ENCODE measurements around the gene JOSD1. TPM values are rescaled to one million over a fixed set of nuclear protein-coding genes. Genes with fewer than 3 reads are reported as not detected.

JOSD1 gene
- total and polyA plus RNA-seq, 9 of the 15 experiments (the other 6 are each of a cell fraction or from before 2014, with no cell fraction given) = 8.9 to 39.1 (median 30.4) TPM

GRCh38 chr22:38745676-38746460 lies 45.1 kb upstream of the JOSD1 start:
- H3K36me3 ChIP-seq (ENCODE audit: control insufficient read depth, insufficient read depth, low read length) = peaks cover 79% of the 10 kb centered on the region
- H3K4me1 ChIP-seq (replicated peaks in 1 of 2; ENCODE audit: control insufficient read depth in 2 of 2, insufficient read depth in 2 of 2, low read length in 2 of 2) = no peaks in the 10 kb centered on the region
- in situ Hi-C loops (cut with MboI) = no loop called here
- H3K4me2 ChIP-seq (ENCODE audit: insufficient read depth, low read length) = no peak overlapping the region
- CTCF ChIA-PET (ENCODE audit: low intra/inter-chr PET ratio) = no interaction called here
- no peaks in the 10 kb centered on the region for H3K9me1 ChIP-seq (ENCODE audit: control insufficient read depth, insufficient read depth, low read length)
- H3K9me3 ChIP-seq (replicated peaks; ENCODE audit: control insufficient read depth, insufficient read depth, low read depth, low read length) = no peaks in the 10 kb centered on the region
- FAIRE-seq (no peak), DNase-seq (ENCODE audit: extremely low read depth in 1 of 4, low spot score in 3 of 4) (no peak), ATAC-seq (no peak)
- H4K20me1 ChIP-seq (replicated peaks; ENCODE audit: control insufficient read depth, insufficient read depth, low read length) = no peaks in the 10 kb centered on the region
- no peak overlapping the region for H3K4me3 ChIP-seq
- POLR2A ChIA-PET = interaction anchor here (0.6 to 3.9 kb wide), 7 partner anchors 10 to 726 kb away, joined by 3 to 24 read pairs (median 3); partner anchors contain the start of gene SUN2
- H3K79me2 ChIP-seq (ENCODE audit: control insufficient read depth, insufficient read depth, low read length) = no peaks in the 10 kb centered on the region
- H2AFZ ChIP-seq (ENCODE audit: low read depth, low read length) = no peak overlapping the region
- no TSS peak for BruUV-seq (replicated peaks)
- 80% methylated on average over 9 of the region's 14 CpGs for whole genome bisulfite sequencing (ENCODE audit: insufficient coverage, low coverage, missing lambda C conversion rate)
- H3K9ac ChIP-seq (ENCODE audit: insufficient read depth in 1 of 2, low read depth in 2 of 2, low read length in 2 of 2) = no peak overlapping the region; a peak in 1 of 4 replicates
- no peaks in the 10 kb centered on the region for H3K27me3 ChIP-seq (ENCODE audit: control insufficient read depth in 2 of 2, insufficient read depth in 2 of 2, low read length in 2 of 2)
- intact Hi-C loops (cut with micrococcal nuclease) = no loop called here
- no peak overlapping the region for H3K27ac ChIP-seq (ENCODE audit: extremely low read depth, low read depth, low read length)
- TF ChIP-seq SMARCB1 (IDR thresholded peaks at IDR 0.05; ENCODE audit: insufficient read length, low read depth) = no peak
- TF ChIP-seq MTA2 (IDR thresholded peaks at IDR 0.05; ENCODE audit: low read depth) = no peak
- TF ChIP-seq PTRF (tag; IDR thresholded peaks at IDR 0.05) = no peak
- TF ChIP-seq ARID4B (CRISPR knock-in tag; IDR thresholded peaks at IDR 0.05) = no peak
- TF ChIP-seq CTBP1 (IDR thresholded peaks at IDR 0.05; ENCODE audit: borderline replicate concordance) = no peak
- TF ChIP-seq MEF2A (IDR thresholded peaks at IDR 0.05; ENCODE audit: control insufficient read depth, low read depth, low read length) = no peak
- no peak for TF ChIP-seq HDAC1 (IDR thresholded peaks at IDR 0.05)
- no peak for TF ChIP-seq ZNF507 (tag; conservative IDR thresholded peaks at IDR 0.05)
- no peak for TF ChIP-seq ZNF518B (CRISPR knock-in tag; IDR thresholded peaks at IDR 0.05)
- no peak for TF ChIP-seq ZC3H11A (IDR thresholded peaks at IDR 0.05; ENCODE audit: low read depth, low read length)
- TF ChIP-seq TARDBP (IDR thresholded peaks at IDR 0.05) = no peak
- no peak for TF ChIP-seq ZEB2 (IDR thresholded peaks at IDR 0.05)
- no peak for TF ChIP-seq ATF2 (CRISPR knock-in tag; IDR thresholded peaks at IDR 0.05)

All from K562 (cell line).